Stimulated activated CD8-positive, alpha-beta memory T cell treated with anti-CD3 and anti-CD28 coated beads, Interleukin-12 subunit alpha, Interleukin-12 subunit beta, amount 100 ng/mL, for 4 hours (primary cell): ENCODE results near the gene ANAPC15.
"Not testable (repeated sequence)": the region's sequence is repeated elsewhere in the genome, so short reads cannot be mapped to it uniquely, and the experiment has no call there.

ENCODE experiments used
- DNase-seq: peaks from one replicate; pipeline ENCODE4 v3.0.0-alpha.2; 2020; ENCODE audit warnings: low read depth

The ANAPC15 gene

GRCh38 chr11:72112143-72112977, at the start of gene ANAPC15:
TSS of gene ANAPC15 (minus strand) at chr11:72112695. CDS start at chr11:72111276, 1,419 bp downstream.
- peak; percentile 97 for DNase-seq

DNA sequence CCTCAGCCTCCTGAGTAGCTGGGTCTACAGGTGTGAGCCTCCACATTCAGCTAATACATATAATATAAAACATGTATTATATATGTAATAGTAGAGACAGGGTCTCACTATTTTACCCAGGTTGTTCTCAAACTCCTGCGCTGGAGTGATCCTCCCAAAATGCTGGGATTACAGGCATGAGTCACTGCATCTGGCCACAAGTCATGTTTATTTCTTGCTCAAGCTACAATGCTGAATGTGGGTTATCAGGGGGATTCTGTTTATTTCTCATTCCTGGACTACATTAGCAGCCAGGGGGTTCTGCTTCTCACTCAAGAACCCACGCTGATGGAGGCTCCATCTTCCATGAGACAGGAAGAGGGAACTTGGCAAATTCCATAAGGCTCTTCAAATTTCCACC, 47.8 kb upstream of the ANAPC15 start:
- no peak for DNase-seq

GRCh38 chr11:72157131-72157530, 44.6 kb upstream of the ANAPC15 start:
- no peak for DNase-seq

- no peak for DNase-seq
These were observed 43.3 kb upstream of the ANAPC15 start for GRCh38 chr11:72155751-72156150.

DNA sequence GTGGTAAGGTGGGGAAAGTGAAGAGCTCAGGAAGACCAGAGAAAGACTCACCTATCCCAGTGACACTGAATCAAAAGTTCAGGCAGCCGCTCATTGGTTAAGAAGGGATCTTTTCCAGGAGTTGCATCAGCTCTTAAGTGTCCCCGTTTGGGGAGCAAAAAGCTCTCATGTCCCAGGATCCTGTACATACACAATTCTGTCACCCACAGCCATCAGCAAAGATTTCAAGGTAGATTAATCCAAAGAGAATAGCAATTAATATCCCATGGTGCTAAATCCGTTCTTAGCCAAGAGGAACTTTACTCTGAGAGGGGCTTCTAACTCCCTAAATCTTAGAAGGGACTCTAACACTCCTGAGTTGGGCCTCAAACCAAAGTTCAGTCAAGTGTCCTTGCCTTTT, 42.3 kb upstream of the ANAPC15 start:
- DNase-seq, result no peak

DNA sequence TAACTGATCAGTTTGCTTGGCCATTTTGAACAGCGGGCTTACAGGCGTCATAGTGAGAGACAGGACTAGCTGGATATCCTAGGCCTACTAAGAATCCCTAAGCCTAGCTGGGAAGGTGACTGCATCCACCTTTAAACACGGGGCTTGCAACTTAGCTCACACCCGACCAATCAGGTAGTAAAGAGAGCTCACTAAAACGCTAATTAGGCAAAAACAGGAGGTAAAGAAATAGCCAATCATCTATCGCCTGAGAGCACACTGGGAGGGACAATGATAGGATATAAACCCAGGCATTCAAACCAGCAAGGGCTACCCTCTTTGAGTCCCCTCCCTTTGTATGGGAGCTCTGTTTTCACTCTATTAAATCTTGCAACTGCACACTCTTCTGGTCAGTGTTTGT, 41.4 kb upstream of the ANAPC15 start:
- DNase-seq, result not testable (repeated sequence)

- no peak for DNase-seq
These were observed 38.4 kb upstream of the ANAPC15 start for GRCh38 chr11:72150882-72151281.

- DNase-seq, result no peak
These were observed 34.1 kb upstream of the ANAPC15 start for GRCh38 chr11:72146625-72147024.

- DNase-seq, result no peak
These were observed 32.5 kb upstream of the ANAPC15 start for GRCh38 chr11:72144807-72145565.

GRCh38 chr11:72142543-72142942, 30.0 kb upstream of the ANAPC15 start:
- not testable (repeated sequence) for DNase-seq

DNA sequence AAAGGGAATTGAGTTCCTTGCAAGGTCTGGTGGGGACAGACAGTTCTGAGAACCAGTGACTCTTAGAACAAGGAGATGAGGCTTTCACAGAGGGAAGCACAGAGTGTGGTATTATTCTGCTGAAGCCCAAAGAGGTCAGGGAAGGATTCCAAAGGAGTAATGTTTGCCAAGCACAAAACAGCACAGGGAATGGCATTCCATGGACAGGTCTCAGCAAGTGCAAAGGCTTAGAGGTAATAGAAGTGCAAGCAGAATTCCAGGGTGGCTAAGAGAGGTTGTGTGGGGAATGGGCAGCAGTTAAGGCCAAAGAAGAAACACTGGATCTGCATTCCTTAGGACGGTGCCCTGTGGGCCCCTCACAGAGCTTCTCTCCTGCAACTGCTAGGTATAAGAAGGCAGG, 29.6 kb upstream of the ANAPC15 start:
- not testable (repeated sequence) for DNase-seq

DNA sequence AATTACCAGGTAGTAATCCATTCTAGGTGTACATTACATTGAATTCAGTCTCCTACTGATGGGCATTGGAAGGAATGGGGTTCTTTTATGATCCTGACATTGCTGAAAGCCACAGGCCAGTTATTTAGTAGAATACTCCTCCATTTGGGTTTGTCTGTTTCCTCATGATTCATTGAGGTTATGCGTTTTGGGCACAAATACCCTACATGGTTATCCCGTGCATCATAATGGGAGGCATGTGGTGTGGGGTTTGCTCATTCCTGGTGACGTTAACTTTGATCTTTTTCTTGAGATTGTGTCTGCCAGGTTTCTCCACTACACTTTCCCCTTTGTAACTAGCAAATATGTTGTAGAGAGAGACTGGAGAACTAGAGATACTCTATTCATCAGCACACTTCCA, 28.6 kb upstream of the ANAPC15 start:
- no peak for DNase-seq

- no peak for DNase-seq
These were observed 28.2 kb upstream of the ANAPC15 start for GRCh38 chr11:72140661-72141060.

DNA sequence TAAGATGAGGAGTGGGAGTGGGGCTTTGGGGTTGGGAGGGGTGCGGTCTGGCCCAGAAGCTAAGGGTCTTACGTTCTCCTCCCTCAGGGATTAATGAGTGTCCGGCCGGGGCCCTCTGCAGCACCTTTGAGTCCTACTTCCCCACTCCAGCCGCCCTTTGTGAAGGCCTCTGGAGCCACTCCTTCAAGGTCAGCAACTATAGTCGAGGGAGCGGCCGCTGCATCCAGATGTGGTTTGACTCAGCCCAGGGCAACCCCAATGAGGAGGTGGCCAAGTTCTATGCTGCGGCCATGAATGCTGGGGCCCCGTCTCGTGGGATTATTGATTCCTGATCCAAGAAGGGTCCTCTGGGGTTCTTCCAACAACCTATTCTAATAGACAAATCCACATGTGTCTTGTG, 27.0 kb upstream of the ANAPC15 start:
- no peak for DNase-seq

DNA sequence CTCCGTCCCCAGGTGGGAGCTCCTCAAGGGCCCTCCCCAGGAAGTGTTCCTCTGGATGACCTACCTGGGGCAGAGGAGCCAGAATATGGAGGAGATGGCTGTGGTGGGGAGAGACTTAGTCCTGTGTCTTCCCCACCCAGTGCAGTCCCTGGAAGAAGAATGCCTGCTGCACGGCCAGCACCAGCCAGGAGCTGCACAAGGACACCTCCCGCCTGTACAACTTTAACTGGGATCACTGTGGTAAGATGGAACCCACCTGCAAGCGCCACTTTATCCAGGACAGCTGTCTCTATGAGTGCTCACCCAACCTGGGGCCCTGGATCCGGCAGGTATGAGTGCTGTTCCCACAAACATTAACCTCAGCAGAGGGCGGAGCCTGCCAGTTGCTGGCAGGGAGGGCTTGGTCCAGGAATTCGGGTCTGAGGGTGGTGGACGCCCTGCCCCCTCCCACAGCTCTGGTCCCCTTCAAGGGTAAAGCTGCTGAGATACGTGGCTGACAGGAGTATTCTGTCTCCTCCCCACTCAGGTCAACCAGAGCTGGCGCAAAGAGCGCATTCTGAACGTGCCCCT, 26.4 kb upstream of the ANAPC15 start:
- DNase-seq, result no peak

GRCh38 chr11:72136684-72137262, 24.3 kb upstream of the ANAPC15 start:
- no peak for DNase-seq

DNA sequence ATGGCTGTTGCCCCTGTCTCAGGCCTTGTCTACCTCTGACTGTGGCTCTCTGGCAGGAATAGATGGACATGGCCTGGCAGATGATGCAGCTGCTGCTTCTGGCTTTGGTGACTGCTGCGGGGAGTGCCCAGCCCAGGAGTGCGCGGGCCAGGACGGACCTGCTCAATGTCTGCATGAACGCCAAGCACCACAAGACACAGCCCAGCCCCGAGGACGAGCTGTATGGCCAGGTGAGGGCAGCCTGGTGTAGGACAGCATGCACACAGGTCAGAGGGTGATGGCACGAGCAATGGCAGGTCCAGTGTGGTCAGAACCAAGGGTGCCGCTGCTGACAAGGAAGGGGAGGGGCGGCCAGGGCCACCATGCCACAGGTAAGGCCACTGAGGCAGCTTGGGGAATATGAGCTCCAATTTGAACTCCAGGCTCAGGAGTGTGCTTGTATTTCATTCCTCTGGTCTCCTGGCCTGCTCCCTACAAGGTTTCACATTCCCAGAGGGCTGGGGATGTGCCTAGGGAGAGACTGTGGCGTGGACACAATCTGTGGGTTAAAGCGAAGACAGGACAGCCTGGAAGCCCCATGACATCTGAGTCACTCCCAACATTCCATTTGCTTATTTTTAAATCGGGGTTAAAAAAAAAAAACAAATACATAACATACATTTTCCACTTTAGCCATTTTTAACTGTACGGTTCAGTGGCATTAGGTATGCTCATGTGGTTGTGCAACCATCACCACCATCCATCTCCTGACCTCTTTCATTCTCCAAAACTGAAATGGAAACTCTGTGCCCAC, 23.6 kb upstream of the ANAPC15 start:
- DNase-seq, result no peak

- DNase-seq, result not testable (repeated sequence)
These were observed 23.0 kb upstream of the ANAPC15 start, which contains the start of gene FOLR3 for GRCh38 chr11:72135473-72135872. TSS of gene FOLR3 (plus strand) at chr11:72135725. CDS start at chr11:72135953, 228 bp downstream.

GRCh38 chr11:72132646-72133045, 20.2 kb upstream of the ANAPC15 start:
- no peak for DNase-seq

DNA sequence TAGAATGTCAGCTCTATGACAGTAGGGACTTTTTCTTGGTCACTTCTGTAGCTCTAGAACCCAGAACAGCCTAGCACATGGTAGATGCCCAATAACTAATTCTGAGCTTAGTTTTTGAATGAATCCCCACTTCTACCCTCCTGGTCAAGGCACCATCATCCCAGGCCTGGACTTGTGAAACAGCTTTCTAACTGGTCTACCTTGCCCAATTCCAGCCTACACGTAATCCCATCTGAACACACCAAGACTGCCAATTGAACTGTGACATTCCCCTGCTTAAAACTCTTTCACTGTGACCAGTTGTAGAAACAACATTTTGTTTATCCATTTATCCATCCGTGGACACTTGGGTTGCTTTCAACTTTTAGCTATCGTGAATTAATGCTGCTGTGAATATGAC, 16.9 kb upstream of the ANAPC15 start:
- no peak for DNase-seq

- DNase-seq, result no peak
These were observed 15.4 kb upstream of the ANAPC15 start for GRCh38 chr11:72127923-72128322.

GRCh38 chr11:72125956-72126355, 13.5 kb upstream of the ANAPC15 start:
- DNase-seq, result no peak
